ENCODE data around the gene GRIN2A. TPM values are rescaled to one million over a fixed set of nuclear protein-coding genes. Genes with fewer than 3 reads are reported as not detected.

Gene GRIN2A
- total and polyA plus RNA-seq, 2 of the 8 experiments (the other 6 are each of a cell fraction or from before 2014, with no cell fraction given) = 0.18 to 1.8 TPM

DNA sequence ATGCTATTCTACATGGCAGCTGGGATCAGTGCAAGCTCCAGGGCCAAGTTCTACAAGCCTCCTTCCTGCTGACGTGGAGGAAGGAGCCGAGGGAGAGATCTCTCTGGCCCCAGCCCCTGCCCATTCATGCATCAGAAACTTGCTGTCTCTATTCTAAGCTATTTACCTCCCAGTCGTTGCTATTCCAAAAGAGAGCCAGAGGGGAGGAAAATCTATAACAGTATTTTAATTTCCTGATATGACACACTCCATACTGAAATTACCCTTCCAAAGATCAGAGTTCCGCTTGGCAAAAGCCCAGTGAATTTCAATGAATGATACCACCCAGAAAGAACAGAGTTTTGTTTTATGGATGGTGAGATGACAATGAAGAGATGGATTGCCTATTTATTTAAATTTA, 133.4 kb downstream of the GRIN2A start:
- H3K4ac ChIP-seq (replicated peaks; ENCODE audit: insufficient read length, low read depth, low read length) = no peak overlapping the region
- WGBS, 2 experiments (ENCODE audit: extremely low coverage in 1 of 2, insufficient coverage in 1 of 2, insufficient read length in 1 of 2, insufficient replicate concordance in 2 of 2, low coverage in 1 of 2, low lambda C conversion rate in 2 of 2, missing lambda C conversion rate in 1 of 2) = 86% methylated on average over 4 of the region's 4 CpGs; no CpG with 5 or more reads in 1 of the 2 experiments
- H3K27me3 ChIP-seq (replicated peaks in 1 of 4; ENCODE audit: control insufficient read depth in 3 of 4, extremely low read depth in 1 of 4, insufficient read depth in 3 of 4, low read length in 3 of 4) = no peaks in the 10 kb centered on the region; a peak in 1 of 7 replicates
- H2AFZ ChIP-seq (ENCODE audit: low read length) = no peak overlapping the region
- no peak overlapping the region for H3K9ac ChIP-seq (replicated peaks in 1 of 4; ENCODE audit: extremely low read depth in 1 of 4, low read depth in 3 of 4, low read length in 3 of 4)
- no peak overlapping the region for H2BK20ac ChIP-seq (ENCODE audit: low read length)
- H3K79me2 ChIP-seq (ENCODE audit: control insufficient read depth in 1 of 2, insufficient read depth in 2 of 2, low read length in 2 of 2) = no peaks in the 10 kb centered on the region
- POLR2A ChIA-PET (ENCODE audit: partially characterized antibody) = no interaction called here
- no peak overlapping the region for H3K27ac ChIP-seq (ENCODE audit: low read depth, low read length)
- no peak overlapping the region for H3K14ac ChIP-seq (ENCODE audit: insufficient read length)
- H4K91ac ChIP-seq (replicated peaks; ENCODE audit: insufficient read length, low read length) = no peak overlapping the region
- H3K4me3 ChIP-seq (ENCODE audit: extremely low read depth in 1 of 4, insufficient read depth in 2 of 4, low read depth in 3 of 4, low read length in 4 of 4) = no peak overlapping the region
- H4K5ac ChIP-seq (ENCODE audit: insufficient read length, low read depth, low read length) = no peak overlapping the region
- peak overlapping the region; percentile 28; the same call in 1 of the 2 replicates for H4K8ac ChIP-seq (ENCODE audit: extremely low read depth, insufficient read depth, low read length)
- DNase-seq (ENCODE audit: low read depth in 1 of 2, low spot score in 2 of 2) (no peak), FAIRE-seq (no peak)
- no peaks in the 10 kb centered on the region for H3K36me3 ChIP-seq (ENCODE audit: control insufficient read depth in 2 of 4, insufficient read depth in 4 of 4, low read length in 3 of 4)
- peaks cover 0 to 3% (median 0%) of the 10 kb centered on the region in 4 experiments; a peak in 1 of 7 replicates for H3K4me1 ChIP-seq (replicated peaks in 1 of 4; ENCODE audit: control insufficient read depth in 3 of 4, insufficient read depth in 4 of 4, low read length in 3 of 4)
- no peaks in the 10 kb centered on the region for H3K9me3 ChIP-seq (ENCODE audit: insufficient read depth in 2 of 2, low read depth in 1 of 2, low read length in 1 of 2)
- H4K20me1 ChIP-seq (replicated peaks in 1 of 2; ENCODE audit: control insufficient read depth in 1 of 2, insufficient read depth in 2 of 2, low read length in 2 of 2) = no peaks in the 10 kb centered on the region
- no peaks in the 10 kb centered on the region for H3K79me1 ChIP-seq (ENCODE audit: low read depth, low read length)
- no peak overlapping the region for H3K23ac ChIP-seq (ENCODE audit: insufficient read length)
- no peak overlapping the region for H2BK120ac ChIP-seq (replicated peaks; ENCODE audit: low read depth, low read length)
- H3K56ac ChIP-seq (replicated peaks; ENCODE audit: insufficient read length, low read depth, low read length) = no peak overlapping the region
- no peak overlapping the region for H2BK5ac ChIP-seq (ENCODE audit: low read depth, low read length)
- no peak overlapping the region for H2AK5ac ChIP-seq (ENCODE audit: low read depth, low read length)
- no peak overlapping the region for H2BK12ac ChIP-seq (ENCODE audit: low read depth, low read length)
- H2BK15ac ChIP-seq (ENCODE audit: low read length) = no peak overlapping the region
- H3K23me2 ChIP-seq (ENCODE audit: low read depth, low read length) = no peaks in the 10 kb centered on the region
- no peak overlapping the region for H3K18ac ChIP-seq (ENCODE audit: extremely low read depth, low read length)
- CTCF ChIA-PET (ENCODE audit: partially characterized antibody) = no interaction called here
- no peak overlapping the region for H3K4me2 ChIP-seq (ENCODE audit: insufficient read depth in 1 of 2, low read depth in 2 of 2, low read length in 2 of 2)
- TF ChIP-seq HDAC2 (IDR thresholded peaks at IDR 0.05; ENCODE audit: borderline replicate concordance in 1 of 2, low read depth in 2 of 2, low read length in 2 of 2) = no peak
- no peak for TF ChIP-seq CHD2 (IDR thresholded peaks at IDR 0.05; ENCODE audit: low read length)
- no peak for TF ChIP-seq EGR1 (IDR thresholded peaks at IDR 0.05; ENCODE audit: borderline replicate concordance, low read depth, low read length)
- no peak for TF ChIP-seq KDM1A (IDR thresholded peaks at IDR 0.05; ENCODE audit: borderline replicate concordance, low read length)
- TF ChIP-seq POLR2A (IDR thresholded peaks at IDR 0.05; ENCODE audit: control extremely low read depth in 1 of 2, low read depth in 2 of 2, low read length in 2 of 2) = no peak
- no peak for TF ChIP-seq CBX8 (IDR thresholded peaks at IDR 0.05; ENCODE audit: borderline replicate concordance, low read depth, low read length)
- no peak for TF ChIP-seq POU5F1 (IDR thresholded peaks at IDR 0.05; ENCODE audit: low read depth, low read length)
- TF ChIP-seq SP4 (IDR thresholded peaks at IDR 0.05; ENCODE audit: low read length) = no peak
- TF ChIP-seq CREB1 (IDR thresholded peaks at IDR 0.05) = no peak
- no peak for TF ChIP-seq CTBP2 (IDR thresholded peaks at IDR 0.05; ENCODE audit: borderline replicate concordance, insufficient read depth, insufficient read length, low read length)
- TF ChIP-seq, protein P1, sequence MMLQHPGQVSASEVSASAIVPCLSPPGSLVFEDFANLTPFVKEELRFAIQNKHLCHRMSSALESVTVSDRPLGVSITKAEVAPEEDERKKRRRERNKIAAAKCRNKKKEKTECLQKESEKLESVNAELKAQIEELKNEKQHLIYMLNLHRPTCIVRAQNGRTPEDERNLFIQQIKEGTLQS (IDR thresholded peaks at IDR 0.05; ENCODE audit: insufficient read depth, low read depth, low read length) = no peak
- TF ChIP-seq RAD21 (IDR thresholded peaks at IDR 0.05 in 1 of 2, conservative IDR thresholded peaks at IDR 0.05 in 1 of 2; ENCODE audit: low read depth in 2 of 2, low read length in 2 of 2) = no peak
- no peak for TF ChIP-seq SP2 (IDR thresholded peaks at IDR 0.05; ENCODE audit: low read length)
- TF ChIP-seq SIN3A (conservative IDR thresholded peaks at IDR 0.05 in 1 of 2, IDR thresholded peaks at IDR 0.05 in 1 of 2; ENCODE audit: low read depth in 1 of 2, low read length in 2 of 2) = no peak
- TF ChIP-seq SIRT6 (IDR thresholded peaks at IDR 0.05; ENCODE audit: low read length) = no peak
